ENCODE data around the gene CENPQ.

CENPQ gene

GRCh38 chr6:49516147-49516505 is 53.0 kb downstream of the CENPQ start:
- no peak for TF ChIP-seq CTCF (IDR thresholded peaks at IDR 0.05)
- Histone ChIP-seq H3K36me3 (no peaks in the 10 kb centered on the region), H3K9me3 (no peaks in the 10 kb centered on the region), H3K4me3 (ENCODE audit: low read depth in 1 of 2, low read length in 1 of 2) (no peak overlapping the region), H3K27ac (no peak overlapping the region), H3K27me3 (peaks cover 24% of the 10 kb centered on the region), H3K4me1 (ENCODE audit: control insufficient read depth in 1 of 2, insufficient read depth in 1 of 2, low read depth in 1 of 2, low read length in 1 of 2) (no peaks in the 10 kb centered on the region)

- no peak overlapping the region for H3K4me3 ChIP-seq (ENCODE audit: low read depth in 1 of 2, low read length in 1 of 2)
- no peak for TF ChIP-seq CTCF (IDR thresholded peaks at IDR 0.05)
- no peaks in the 10 kb centered on the region for H3K36me3 ChIP-seq
- H3K4me1 ChIP-seq (ENCODE audit: control insufficient read depth in 1 of 2, insufficient read depth in 1 of 2, low read depth in 1 of 2, low read length in 1 of 2), result no peaks in the 10 kb centered on the region
- no peaks in the 10 kb centered on the region for H3K9me3 ChIP-seq
- no peak overlapping the region for H3K27ac ChIP-seq
- peaks cover 17% of the 10 kb centered on the region for H3K27me3 ChIP-seq
These were observed 54.7 kb downstream of the CENPQ start for GRCh38 chr6:49517919-49518318.

- peaks cover 2% of the 10 kb centered on the region for H3K27me3 ChIP-seq
- H3K9me3 ChIP-seq, result no peaks in the 10 kb centered on the region
- H3K4me1 ChIP-seq (ENCODE audit: control insufficient read depth in 1 of 2, insufficient read depth in 1 of 2, low read depth in 1 of 2, low read length in 1 of 2), result no peaks in the 10 kb centered on the region
- H3K27ac ChIP-seq, result no peak overlapping the region
- no peak overlapping the region for H3K4me3 ChIP-seq (ENCODE audit: low read depth in 1 of 2, low read length in 1 of 2)
- H3K36me3 ChIP-seq, result no peaks in the 10 kb centered on the region
- no peak for TF ChIP-seq CTCF (IDR thresholded peaks at IDR 0.05)
These were observed 56.5 kb downstream of the CENPQ start for GRCh38 chr6:49519660-49520059.

- Histone ChIP-seq H3K27ac (no peak overlapping the region), H3K9me3 (no peaks in the 10 kb centered on the region), H3K36me3 (no peaks in the 10 kb centered on the region), H3K27me3 (no peaks in the 10 kb centered on the region), H3K4me3 (ENCODE audit: low read depth in 1 of 2, low read length in 1 of 2) (no peak overlapping the region), H3K4me1 (ENCODE audit: control insufficient read depth in 1 of 2, insufficient read depth in 1 of 2, low read depth in 1 of 2, low read length in 1 of 2) (no peaks in the 10 kb centered on the region)
- no peak for TF ChIP-seq CTCF (IDR thresholded peaks at IDR 0.05)
These were observed 59.8 kb downstream of the CENPQ start for GRCh38 chr6:49522710-49523593.

GRCh38 chr6:49523901-49524300 is 60.7 kb downstream of the CENPQ start:
- no peaks in the 10 kb centered on the region for H3K9me3 ChIP-seq
- no peaks in the 10 kb centered on the region for H3K4me1 ChIP-seq (ENCODE audit: control insufficient read depth in 1 of 2, insufficient read depth in 1 of 2, low read depth in 1 of 2, low read length in 1 of 2)
- TF ChIP-seq CTCF (IDR thresholded peaks at IDR 0.05), result no peak
- no peaks in the 10 kb centered on the region for H3K27me3 ChIP-seq
- H3K4me3 ChIP-seq (ENCODE audit: low read depth in 1 of 2, low read length in 1 of 2), result no peak overlapping the region
- no peak overlapping the region for H3K27ac ChIP-seq
- H3K36me3 ChIP-seq, result no peaks in the 10 kb centered on the region
